ENCODE data around the gene ZBP1.

DNA sequence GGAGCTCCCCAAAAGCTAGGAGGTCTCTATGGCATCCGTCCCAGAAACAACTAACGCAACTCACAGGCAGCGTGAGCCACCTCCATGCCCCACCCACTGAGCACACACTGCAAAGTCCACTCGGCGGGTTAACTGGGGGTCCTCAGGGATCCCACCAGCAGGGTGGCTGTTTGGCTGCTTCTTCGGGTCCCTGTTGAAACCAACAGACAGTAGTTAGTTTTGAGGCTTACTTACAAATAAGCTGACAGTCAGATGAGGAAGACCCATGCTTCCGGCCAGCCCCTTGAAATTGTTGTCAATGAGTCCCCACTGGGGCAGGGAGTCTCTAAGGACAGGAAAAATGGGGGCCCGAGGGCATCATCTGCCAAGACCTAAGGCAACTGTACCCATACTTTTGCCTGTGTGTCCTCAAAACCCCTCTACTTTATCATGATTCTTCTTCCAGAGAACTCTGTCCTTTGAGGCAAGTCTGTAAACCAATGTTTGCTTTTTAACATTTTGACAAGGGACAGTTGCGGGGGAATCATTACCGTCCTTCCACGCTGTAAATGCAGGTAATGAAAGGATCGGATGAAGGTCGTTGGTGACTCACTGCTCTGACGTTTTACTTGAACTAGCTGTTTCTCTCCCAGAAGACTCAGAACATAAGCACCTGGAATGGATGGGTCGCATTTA, 61.5 kb downstream of the ZBP1 start:
- no peak for TF ChIP-seq CTCF (IDR thresholded peaks at IDR 0.05)
- no peak for TF ChIP-seq POLR2A (IDR thresholded peaks at IDR 0.05)
